ENCODE data around the gene PTGFRN. TPM values are rescaled to one million over a fixed set of nuclear protein-coding genes. Genes with fewer than 3 reads are reported as not detected.

Gene PTGFRN
- total RNA-seq, 1 donor: 40.2 TPM

DNA sequence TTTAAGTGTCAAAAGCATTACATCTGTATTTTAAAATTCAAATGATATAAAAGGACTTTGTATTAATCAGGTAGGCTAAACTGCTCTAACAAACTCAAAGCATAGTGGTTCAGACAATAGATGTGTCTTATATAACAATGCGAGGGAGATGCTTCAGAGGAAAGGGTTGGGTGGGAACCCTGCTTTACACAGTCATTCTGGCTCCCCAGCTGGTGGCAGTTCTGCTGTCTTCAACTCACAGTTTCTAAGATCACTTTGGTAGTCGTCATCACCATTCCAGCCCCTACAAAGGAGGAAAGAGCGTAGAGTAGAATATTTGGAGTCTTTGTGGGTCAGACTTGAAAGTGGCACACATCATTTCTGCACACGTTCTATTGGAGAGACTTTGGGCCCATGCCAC is 4.2 kb downstream of the PTGFRN start:
- H3K79me2 ChIP-seq (ENCODE audit: insufficient read depth, low read length): no peaks in the 10 kb centered on the region
- no peaks in the 10 kb centered on the region for H4K20me1 ChIP-seq (ENCODE audit: insufficient read depth, low read length)
- H3K4me3 ChIP-seq (ENCODE audit: insufficient read depth, low read length): no peak overlapping the region
- no peak for DNase-seq (ENCODE audit: insufficient read length, low spot score, missing footprints)
- no peak overlapping the region for H3K27ac ChIP-seq (ENCODE audit: low read depth, low read length)
- H3K27me3 ChIP-seq (ENCODE audit: insufficient read depth, low read length): peaks cover 10% of the 10 kb centered on the region
- no peaks in the 10 kb centered on the region for H3K36me3 ChIP-seq (ENCODE audit: insufficient read depth, low read length)
- H3K4me2 ChIP-seq (ENCODE audit: insufficient read depth, low read length): no peak overlapping the region
- TF ChIP-seq, protein P1, sequence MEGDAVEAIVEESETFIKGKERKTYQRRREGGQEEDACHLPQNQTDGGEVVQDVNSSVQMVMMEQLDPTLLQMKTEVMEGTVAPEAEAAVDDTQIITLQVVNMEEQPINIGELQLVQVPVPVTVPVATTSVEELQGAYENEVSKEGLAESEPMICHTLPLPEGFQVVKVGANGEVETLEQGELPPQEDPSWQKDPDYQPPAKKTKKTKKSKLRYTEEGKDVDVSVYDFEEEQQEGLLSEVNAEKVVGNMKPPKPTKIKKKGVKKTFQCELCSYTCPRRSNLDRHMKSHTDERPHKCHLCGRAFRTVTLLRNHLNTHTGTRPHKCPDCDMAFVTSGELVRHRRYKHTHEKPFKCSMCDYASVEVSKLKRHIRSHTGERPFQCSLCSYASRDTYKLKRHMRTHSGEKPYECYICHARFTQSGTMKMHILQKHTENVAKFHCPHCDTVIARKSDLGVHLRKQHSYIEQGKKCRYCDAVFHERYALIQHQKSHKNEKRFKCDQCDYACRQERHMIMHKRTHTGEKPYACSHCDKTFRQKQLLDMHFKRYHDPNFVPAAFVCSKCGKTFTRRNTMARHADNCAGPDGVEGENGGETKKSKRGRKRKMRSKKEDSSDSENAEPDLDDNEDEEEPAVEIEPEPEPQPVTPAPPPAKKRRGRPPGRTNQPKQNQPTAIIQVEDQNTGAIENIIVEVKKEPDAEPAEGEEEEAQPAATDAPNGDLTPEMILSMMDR (IDR thresholded peaks at IDR 0.05; ENCODE audit: extremely low read depth, low read depth, low read length): no peak
- no peaks in the 10 kb centered on the region for H3K9me3 ChIP-seq (ENCODE audit: low read depth, low read length)
- no peak overlapping the region for H2AFZ ChIP-seq (ENCODE audit: low read length)
- H3K4me1 ChIP-seq (ENCODE audit: insufficient read depth, low read length): no peaks in the 10 kb centered on the region

DNA sequence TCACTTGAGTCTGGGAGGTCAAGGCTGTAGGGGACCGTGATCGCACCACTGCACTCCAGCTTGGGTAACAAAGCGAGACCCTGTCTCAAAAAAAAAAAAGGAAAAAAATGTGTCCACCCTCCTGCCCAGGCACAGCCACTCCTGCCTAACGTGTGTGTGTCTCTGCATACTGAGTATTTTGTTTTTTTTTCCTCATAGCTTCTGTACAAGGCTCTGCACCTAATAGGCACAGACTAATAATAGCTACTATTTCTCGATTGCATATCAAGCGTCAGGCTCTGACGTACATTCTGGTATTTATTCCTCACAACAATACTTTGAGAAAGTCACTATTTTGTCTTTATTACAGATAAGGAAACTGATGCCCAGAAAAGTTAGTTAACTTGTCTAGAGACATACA is 5.0 kb downstream of the PTGFRN start:
- Histone ChIP-seq H3K36me3 (ENCODE audit: insufficient read depth, low read length) (no peaks in the 10 kb centered on the region), H3K27me3 (ENCODE audit: insufficient read depth, low read length) (peaks cover 5% of the 10 kb centered on the region), H3K4me2 (ENCODE audit: insufficient read depth, low read length) (no peak overlapping the region), H3K9me3 (ENCODE audit: low read depth, low read length) (no peaks in the 10 kb centered on the region), H3K27ac (ENCODE audit: low read depth, low read length) (no peak overlapping the region), H4K20me1 (ENCODE audit: insufficient read depth, low read length) (no peaks in the 10 kb centered on the region), H3K4me1 (ENCODE audit: insufficient read depth, low read length) (no peaks in the 10 kb centered on the region), H3K4me3 (ENCODE audit: insufficient read depth, low read length) (no peak overlapping the region), H2AFZ (ENCODE audit: low read length) (no peak overlapping the region), H3K79me2 (ENCODE audit: insufficient read depth, low read length) (no peaks in the 10 kb centered on the region)
- TF ChIP-seq, protein P1 (IDR thresholded peaks at IDR 0.05; ENCODE audit: extremely low read depth, low read depth, low read length): no peak
- no peak for DNase-seq (ENCODE audit: insufficient read length, low spot score, missing footprints)

DNA sequence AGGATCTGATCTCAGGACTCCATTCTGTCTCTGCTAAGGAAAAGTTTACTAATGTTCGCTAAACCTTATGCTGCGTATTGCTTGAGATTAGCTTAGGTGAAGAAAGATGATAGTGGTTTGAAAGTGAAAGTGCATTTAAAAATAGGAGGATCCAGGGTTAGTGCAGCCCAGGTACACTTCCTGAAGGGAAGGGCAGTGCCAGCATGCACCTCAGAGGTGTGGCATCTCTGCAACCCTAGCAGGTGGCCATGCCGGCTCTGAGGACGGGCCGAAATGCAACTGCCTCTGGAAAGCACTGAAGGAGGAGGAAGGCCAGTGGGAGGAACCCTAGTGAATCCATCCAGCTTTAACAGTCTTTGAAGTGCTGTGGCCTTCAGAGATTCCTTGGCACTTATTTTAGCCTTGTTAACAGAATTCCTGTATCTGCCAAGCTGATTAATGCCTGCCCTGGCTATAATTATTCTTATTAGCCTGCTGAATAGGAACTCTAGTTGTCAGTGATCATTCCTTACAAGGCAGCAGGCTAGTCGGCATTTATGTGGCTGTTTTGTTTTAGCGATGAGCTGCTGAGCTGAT is 5.5 kb downstream of the PTGFRN start:
- Histone ChIP-seq H2AFZ (ENCODE audit: low read length) (no peak overlapping the region), H3K4me1 (ENCODE audit: insufficient read depth, low read length) (no peaks in the 10 kb centered on the region), H4K20me1 (ENCODE audit: insufficient read depth, low read length) (no peaks in the 10 kb centered on the region), H3K36me3 (ENCODE audit: insufficient read depth, low read length) (no peaks in the 10 kb centered on the region), H3K27ac (ENCODE audit: low read depth, low read length) (no peak overlapping the region), H3K4me2 (ENCODE audit: insufficient read depth, low read length) (no peak overlapping the region), H3K27me3 (ENCODE audit: insufficient read depth, low read length) (peaks cover 5% of the 10 kb centered on the region), H3K4me3 (ENCODE audit: insufficient read depth, low read length) (no peak overlapping the region), H3K9me3 (ENCODE audit: low read depth, low read length) (no peaks in the 10 kb centered on the region), H3K79me2 (ENCODE audit: insufficient read depth, low read length) (no peaks in the 10 kb centered on the region)
- TF ChIP-seq, protein P1 (IDR thresholded peaks at IDR 0.05; ENCODE audit: extremely low read depth, low read depth, low read length): no peak
- no peak for DNase-seq (ENCODE audit: insufficient read length, low spot score, missing footprints)

DNA sequence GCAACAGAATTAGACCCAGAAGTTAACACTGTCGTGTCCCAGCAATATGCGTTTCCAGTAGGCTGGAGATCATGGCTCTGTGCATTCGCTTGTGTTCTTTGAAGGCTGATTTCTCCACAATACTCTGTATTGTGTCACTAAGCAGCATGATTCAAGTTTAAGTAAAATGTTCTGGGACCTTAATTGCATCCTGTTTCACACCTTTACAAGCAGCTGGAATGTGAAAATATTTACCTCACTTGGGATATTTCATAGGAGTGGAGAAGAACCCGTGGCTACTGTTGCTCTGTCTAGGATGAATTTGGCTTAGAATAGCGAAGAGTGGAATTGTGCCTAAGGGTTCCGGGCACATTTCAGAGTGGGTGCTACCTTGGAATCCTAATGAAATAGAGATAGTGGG is 6.3 kb downstream of the PTGFRN start:
- Histone ChIP-seq H3K36me3 (ENCODE audit: insufficient read depth, low read length) (no peaks in the 10 kb centered on the region), H3K9me3 (ENCODE audit: low read depth, low read length) (no peaks in the 10 kb centered on the region), H3K27me3 (ENCODE audit: insufficient read depth, low read length) (peaks cover 3% of the 10 kb centered on the region), H3K4me3 (ENCODE audit: insufficient read depth, low read length) (no peak overlapping the region), H4K20me1 (ENCODE audit: insufficient read depth, low read length) (no peaks in the 10 kb centered on the region), H3K4me2 (ENCODE audit: insufficient read depth, low read length) (no peak overlapping the region), H2AFZ (ENCODE audit: low read length) (no peak overlapping the region), H3K27ac (ENCODE audit: low read depth, low read length) (no peak overlapping the region), H3K79me2 (ENCODE audit: insufficient read depth, low read length) (no peaks in the 10 kb centered on the region), H3K4me1 (ENCODE audit: insufficient read depth, low read length) (no peaks in the 10 kb centered on the region)
- TF ChIP-seq, protein P1 (IDR thresholded peaks at IDR 0.05; ENCODE audit: extremely low read depth, low read depth, low read length): no peak
- DNase-seq (ENCODE audit: insufficient read length, low spot score, missing footprints): no peak

All from osteoblast (primary cell).